ENCODE measurements around the gene CRACDL.

DNA sequence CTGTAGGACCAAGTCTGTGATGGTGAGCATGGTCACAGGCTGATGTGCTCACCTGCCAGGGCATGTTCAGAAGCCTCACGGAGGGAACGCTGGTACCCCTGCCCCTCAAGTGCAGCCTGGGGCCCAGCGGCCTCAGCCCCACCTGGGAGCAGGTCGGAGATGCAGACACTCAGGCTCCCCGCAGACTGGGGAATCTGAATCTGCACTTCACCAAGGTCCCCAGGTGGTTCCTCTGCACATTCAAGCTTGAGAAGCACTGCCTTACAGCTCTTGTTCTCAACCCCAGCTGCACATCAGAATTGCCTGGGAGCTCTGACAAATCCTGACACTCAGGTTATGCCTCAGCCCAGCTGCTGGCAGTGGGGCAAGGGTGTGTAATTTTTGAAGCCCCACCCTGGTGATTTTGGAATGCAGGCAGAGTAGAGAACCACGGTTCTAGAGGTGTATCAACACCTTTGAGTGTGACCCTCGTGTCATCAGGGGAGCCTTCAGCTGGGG, 54.8 kb downstream of the CRACDL start:
- no peak for TF ChIP-seq CTCF (IDR thresholded peaks at IDR 0.05)
- TF ChIP-seq POLR2A (IDR thresholded peaks at IDR 0.05): no peak
- no peak for TF ChIP-seq EP300 (IDR thresholded peaks at IDR 0.05)
- no peak for TF ChIP-seq POLR2AphosphoS5 (IDR thresholded peaks at IDR 0.05)

All from gastroesophageal sphincter (tissue), 3 donors.